ENCODE data around the gene PHLPP2.
"Not testable (repeated sequence)": the region's sequence is repeated elsewhere in the genome, so short reads cannot be mapped to it uniquely, and the experiment has no call there.

The PHLPP2 gene

DNA sequence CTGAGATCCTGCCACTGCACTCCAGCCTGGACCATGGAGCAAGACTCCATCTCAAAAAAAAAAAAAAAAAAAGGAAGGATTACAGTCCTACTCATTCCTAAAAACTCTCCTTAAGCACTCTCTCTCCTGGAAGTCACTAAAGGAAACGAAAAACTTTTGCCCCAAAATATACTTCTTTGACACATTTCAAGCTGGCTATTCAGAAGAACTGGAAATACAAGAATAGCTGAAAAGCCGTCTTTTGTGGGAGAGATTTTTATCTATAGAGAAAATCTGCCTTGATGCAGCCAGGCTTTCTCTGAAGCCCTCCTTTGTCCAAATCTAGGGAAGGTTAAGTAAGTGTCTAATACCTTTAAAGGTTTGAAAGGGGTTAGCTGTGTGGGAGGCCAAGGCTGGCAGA, 115.4 kb downstream of the PHLPP2 start:
- DNase-seq (ENCODE audit: extremely low read depth, low read depth), result no peak
- TF ChIP-seq, protein P1, sequence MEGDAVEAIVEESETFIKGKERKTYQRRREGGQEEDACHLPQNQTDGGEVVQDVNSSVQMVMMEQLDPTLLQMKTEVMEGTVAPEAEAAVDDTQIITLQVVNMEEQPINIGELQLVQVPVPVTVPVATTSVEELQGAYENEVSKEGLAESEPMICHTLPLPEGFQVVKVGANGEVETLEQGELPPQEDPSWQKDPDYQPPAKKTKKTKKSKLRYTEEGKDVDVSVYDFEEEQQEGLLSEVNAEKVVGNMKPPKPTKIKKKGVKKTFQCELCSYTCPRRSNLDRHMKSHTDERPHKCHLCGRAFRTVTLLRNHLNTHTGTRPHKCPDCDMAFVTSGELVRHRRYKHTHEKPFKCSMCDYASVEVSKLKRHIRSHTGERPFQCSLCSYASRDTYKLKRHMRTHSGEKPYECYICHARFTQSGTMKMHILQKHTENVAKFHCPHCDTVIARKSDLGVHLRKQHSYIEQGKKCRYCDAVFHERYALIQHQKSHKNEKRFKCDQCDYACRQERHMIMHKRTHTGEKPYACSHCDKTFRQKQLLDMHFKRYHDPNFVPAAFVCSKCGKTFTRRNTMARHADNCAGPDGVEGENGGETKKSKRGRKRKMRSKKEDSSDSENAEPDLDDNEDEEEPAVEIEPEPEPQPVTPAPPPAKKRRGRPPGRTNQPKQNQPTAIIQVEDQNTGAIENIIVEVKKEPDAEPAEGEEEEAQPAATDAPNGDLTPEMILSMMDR (IDR thresholded peaks at IDR 0.05; ENCODE audit: low read depth, low read length), result no peak

DNA sequence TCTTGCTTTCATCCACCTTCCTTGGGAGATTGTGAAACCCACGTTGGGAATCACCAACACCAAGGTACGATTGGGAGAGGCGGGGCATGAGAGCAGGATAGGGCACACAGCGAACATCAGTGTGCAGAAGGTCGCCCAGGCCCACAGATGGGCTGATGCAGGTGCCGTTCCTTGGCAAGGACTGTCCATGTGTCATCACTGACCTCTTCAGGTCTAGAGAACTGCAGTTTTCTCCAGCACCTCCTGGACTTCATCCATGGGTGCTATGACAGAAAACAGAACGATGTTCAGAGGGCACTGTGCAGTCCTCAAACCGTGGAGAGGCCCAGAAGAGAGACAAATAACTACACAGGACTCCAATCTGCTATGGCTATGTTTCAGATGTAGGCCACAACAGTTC, 123.7 kb downstream of the PHLPP2 start:
- no peak for DNase-seq (ENCODE audit: extremely low read depth, low read depth)
- TF ChIP-seq, protein P1 (IDR thresholded peaks at IDR 0.05; ENCODE audit: low read depth, low read length), result no peak

DNA sequence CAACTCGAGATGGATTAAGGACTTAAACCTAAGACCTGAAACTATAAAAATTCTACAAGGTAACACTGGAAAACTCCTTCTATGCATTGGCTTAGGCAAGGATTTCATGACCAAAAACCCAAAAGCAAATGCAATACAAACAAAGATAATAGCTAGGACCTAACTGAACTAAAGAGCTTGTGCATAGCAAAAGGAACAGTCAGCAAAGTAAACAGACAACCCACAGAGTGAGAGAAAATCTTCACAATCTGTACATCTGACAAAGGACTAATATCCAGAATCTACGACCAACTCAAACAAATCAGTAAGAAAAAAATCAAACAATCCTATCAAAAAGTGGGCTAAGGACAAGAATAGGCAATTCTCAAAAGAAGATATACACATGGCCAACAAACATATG, 126.1 kb downstream of the PHLPP2 start:
- DNase-seq (ENCODE audit: extremely low read depth, low read depth), result not testable (repeated sequence)

DNA sequence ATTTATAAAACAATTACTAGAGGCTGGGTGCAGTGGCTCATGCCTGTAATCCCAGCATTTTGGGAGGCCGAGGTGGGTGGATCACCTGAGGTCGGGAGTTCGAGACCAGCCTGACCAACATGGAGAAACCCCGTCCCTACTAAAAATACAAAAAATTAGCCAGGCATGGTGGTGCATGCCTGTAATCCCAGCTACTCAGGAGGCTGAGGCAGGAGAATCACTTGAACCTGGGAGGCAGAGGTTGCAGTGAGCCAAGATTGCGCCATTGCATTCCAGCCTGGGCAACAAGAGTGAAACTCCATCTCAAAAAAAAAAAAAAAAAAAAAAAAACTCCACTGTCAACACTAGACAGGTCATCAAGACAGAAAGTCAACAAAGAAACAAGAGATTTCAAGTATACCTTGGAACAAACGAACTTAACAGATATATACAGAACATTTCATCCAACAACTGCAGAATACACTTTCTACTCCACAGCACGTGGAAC, 129.1 kb downstream of the PHLPP2 start:
- DNase-seq (ENCODE audit: extremely low read depth, low read depth), result not testable (repeated sequence)
